HFFc6 (cell line): ENCODE data around the gene EPB41L2. TPM values are rescaled to one million over a fixed set of nuclear protein-coding genes. Genes with fewer than 3 reads are reported as not detected.

ENCODE experiments used
- DNase-seq: peaks from one replicate; pipeline ENCODE4 v3.0.0-alpha.2; 2018
- H3K27ac Mint-ChIP-seq: 2 replicates; pipeline ENCODE4 v1.8.0; 2020; ENCODE audit warnings: mild to moderate bottlenecking, mixed read lengths
- H3K27me3 Mint-ChIP-seq: 2 replicates; pipeline ENCODE4 v1.8.0; 2021; ENCODE audit warnings: mild to moderate bottlenecking, moderate library complexity, mixed read lengths; ENCODE audit not compliant: insufficient read depth
- H3K36me3 Mint-ChIP-seq: 2 replicates; pipeline ENCODE4 v1.8.0; 2021; ENCODE audit warnings: low read depth, mixed read lengths
- H3K4me1 Mint-ChIP-seq: 2 replicates; pipeline ENCODE4 v1.8.0; 2020; ENCODE audit warnings: low read depth, mixed read lengths
- H3K4me3 Mint-ChIP-seq: 2 replicates; pipeline ENCODE4 v1.8.0; 2020; ENCODE audit warnings: mild to moderate bottlenecking, moderate library complexity, mixed read lengths
- H3K9me3 Mint-ChIP-seq: 2 replicates; pipeline ENCODE4 v1.8.0; 2020; ENCODE audit warnings: mild to moderate bottlenecking, mixed read lengths
- CTCF ChIP-seq: fragments of 200-600 bp; sonication (generic); IDR thresholded peaks from 2 replicates; pipeline ENCODE4 v1.5.0; 2021; ENCODE audit warnings: antibody characterized with exemption, mild to moderate bottlenecking
- total RNA-seq, 6 experiments: library from RNA; stranded (reverse); fragmentation: NEBNext Ultra II Directional; extraction: Animal tissue kit (Norgen Biotek cat#: 25700); gene quantifications; 2 replicates in 1 of 6; 3 replicates in 5 of 6; pipeline ENCODE4 v1.2.3, GENCODE V29; 2021

The EPB41L2 gene
- total RNA-seq, 6 experiments from 2014 or later: 39.3 to 73.8 (median 60.7) TPM

- H3K4me3 Mint-ChIP-seq: no peak overlapping the region
- H3K27me3 Mint-ChIP-seq: peaks cover 2% of the 10 kb centered on the region; the same call in 1 of the 2 replicates
- H3K36me3 Mint-ChIP-seq: peaks cover 55% of the 10 kb centered on the region
- TF ChIP-seq CTCF: no peak
- no peak for DNase-seq
- peaks cover 52% of the 10 kb centered on the region for H3K9me3 Mint-ChIP-seq
- H3K27ac Mint-ChIP-seq: no peak overlapping the region; the same call in 1 of the 2 replicates
- peaks cover 54% of the 10 kb centered on the region for H3K4me1 Mint-ChIP-seq
Measured at GRCh38 chr6:131054392-131055250, 8.4 kb downstream of the EPB41L2 start.

- Mint-ChIP-seq H3K27ac (no peak overlapping the region; the same call in 1 of the 2 replicates), H3K9me3 (peaks cover 52% of the 10 kb centered on the region), H3K27me3 (peaks cover 2% of the 10 kb centered on the region; the same call in 1 of the 2 replicates), H3K36me3 (peaks cover 55% of the 10 kb centered on the region), H3K4me3 (no peak overlapping the region), H3K4me1 (peaks cover 57% of the 10 kb centered on the region)
- peak; percentile 58 for DNase-seq
- no peak for TF ChIP-seq CTCF
Measured at GRCh38 chr6:131053546-131054240, 9.4 kb downstream of the EPB41L2 start.

GRCh38 chr6:131052181-131052580 is 10.9 kb downstream of the EPB41L2 start:
- peaks cover 2% of the 10 kb centered on the region; the same call in 1 of the 2 replicates for H3K27me3 Mint-ChIP-seq
- no peak overlapping the region for H3K4me3 Mint-ChIP-seq
- peaks cover 51% of the 10 kb centered on the region for H3K9me3 Mint-ChIP-seq
- no peak overlapping the region; the same call in 1 of the 2 replicates for H3K27ac Mint-ChIP-seq
- no peak for DNase-seq
- peaks cover 46% of the 10 kb centered on the region for H3K36me3 Mint-ChIP-seq
- TF ChIP-seq CTCF: no peak
- H3K4me1 Mint-ChIP-seq: peaks cover 55% of the 10 kb centered on the region

- Mint-ChIP-seq H3K4me3 (no peak overlapping the region), H3K4me1 (peaks cover 55% of the 10 kb centered on the region), H3K36me3 (peaks cover 38% of the 10 kb centered on the region), H3K27ac (no peak overlapping the region), H3K27me3 (peaks cover 2% of the 10 kb centered on the region; the same call in 1 of the 2 replicates), H3K9me3 (peaks cover 43% of the 10 kb centered on the region)
- TF ChIP-seq CTCF: no peak
- no peak for DNase-seq
Measured at GRCh38 chr6:131051341-131051740, 11.7 kb downstream of the EPB41L2 start.

GRCh38 chr6:131049608-131050007 is 13.4 kb downstream of the EPB41L2 start:
- Mint-ChIP-seq H3K4me1 (peaks cover 55% of the 10 kb centered on the region), H3K36me3 (peaks cover 27% of the 10 kb centered on the region), H3K9me3 (peaks cover 26% of the 10 kb centered on the region), H3K27me3 (peaks cover 2% of the 10 kb centered on the region; the same call in 1 of the 2 replicates), H3K4me3 (no peak overlapping the region), H3K27ac (peak overlapping the region; percentile 22; the same call in 1 of the 2 replicates)
- no peak for DNase-seq
- no peak for TF ChIP-seq CTCF
